Activated T-helper 1 cell treated with anti-CD3 and anti-CD28 coated beads, Interleukin-12 subunit alpha, Interleukin-12 subunit beta, Interleukin-2, Interleukin-4 antibody, amounts not matched to agents 30 ng/mL and 10 ng/mL and 1 ng/mL, durations not matched to agents 14 hours and 24 hours and 36 hours (primary cell): ENCODE data around the gene MX2. TPM values are rescaled to one million over a fixed set of nuclear protein-coding genes. Genes with fewer than 3 reads are reported as not detected.
"Not testable (repeated sequence)": the region's sequence is repeated elsewhere in the genome, so short reads cannot be mapped to it uniquely, and the experiment has no call there.

Experiments used
- DNase-seq: peaks from one replicate; pipeline ENCODE4 v3.0.0; 2021; ENCODE audit warnings: low spot score
- H3K27ac Mint-ChIP-seq: one replicate; pipeline ENCODE4 v1.8.0; 2021; ENCODE audit warnings: mild to moderate bottlenecking, mixed read lengths
- H3K27me3 Mint-ChIP-seq: one replicate; pipeline ENCODE4 v1.8.0; 2022; ENCODE audit warnings: mild to moderate bottlenecking, moderate library complexity, mixed read lengths; ENCODE audit not compliant: insufficient read depth
- H3K36me3 Mint-ChIP-seq: one replicate; pipeline ENCODE4 v1.8.0; 2021; ENCODE audit warnings: low read depth, mixed read lengths
- H3K4me1 Mint-ChIP-seq: one replicate; pipeline ENCODE4 v1.8.0; 2021; ENCODE audit warnings: low read depth, mixed read lengths
- H3K4me3 Mint-ChIP-seq: one replicate; pipeline ENCODE4 v1.8.0; 2021; ENCODE audit warnings: mild to moderate bottlenecking, moderate library complexity, mixed read lengths
- H3K9me3 Mint-ChIP-seq: one replicate; pipeline ENCODE4 v1.8.0; 2021; ENCODE audit warnings: mixed read lengths
- intact Hi-C: fragments of 100-400 bp; cut with micrococcal nuclease; formaldehyde crosslinking; loops from one replicate; pipeline ENCODE4 v1.15.1; 2024
- total RNA-seq: library from RNA; stranded (reverse); gene quantifications from 2 replicates; pipeline ENCODE4 v1.2.3, GENCODE V29; 2022

The MX2 gene
- total RNA-seq, 1 donor from 2014 or later, result 8.2 TPM

DNA sequence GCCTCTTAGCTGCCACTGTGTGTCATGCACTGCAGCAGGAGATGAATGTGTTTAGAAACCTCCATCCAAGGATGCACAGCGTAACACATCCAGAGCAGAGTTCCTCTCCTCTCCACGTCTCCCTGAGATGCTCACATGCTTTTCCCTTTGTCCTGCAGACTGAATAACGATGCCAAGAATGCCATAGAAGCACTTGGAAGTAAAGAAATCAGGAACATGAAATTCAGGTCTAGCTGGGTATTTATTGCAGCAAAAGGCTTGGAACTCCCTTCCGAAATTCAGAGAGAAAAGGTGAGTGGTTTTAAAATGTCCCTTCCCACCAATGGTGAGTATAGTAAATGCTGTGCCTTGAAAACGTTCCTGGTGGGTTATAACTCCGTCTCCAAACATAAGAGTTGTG lies 13.4 kb upstream of the MX2 start:
- Mint-ChIP-seq H3K27me3 (peaks cover 26% of the 10 kb centered on the region), H3K27ac (no peak overlapping the region)

DNA sequence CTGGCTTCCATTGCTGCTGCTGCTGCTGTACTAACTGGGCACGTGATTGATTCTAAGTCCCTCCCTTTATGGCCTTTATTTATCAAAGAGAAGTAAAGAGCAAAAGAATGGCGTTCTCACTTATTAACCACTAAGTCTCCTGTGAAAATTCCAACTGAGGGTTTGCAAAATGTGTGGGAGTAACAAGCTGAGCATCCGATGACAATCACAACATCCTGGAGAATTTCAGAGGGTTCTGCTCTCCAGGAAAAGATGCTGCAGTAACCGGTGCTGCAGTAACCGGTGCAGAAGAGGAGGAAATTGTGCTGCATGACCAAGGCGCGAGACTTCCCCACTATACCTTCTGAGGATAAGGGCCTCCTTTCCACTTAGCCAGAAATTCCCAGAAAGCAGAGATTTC lies 12.7 kb upstream of the MX2 start:
- no peak for DNase-seq
- no peak overlapping the region for H3K27ac Mint-ChIP-seq
- no peak overlapping the region for H3K4me3 Mint-ChIP-seq
- no peaks in the 10 kb centered on the region for H3K36me3 Mint-ChIP-seq
- no peaks in the 10 kb centered on the region for H3K4me1 Mint-ChIP-seq
- peaks cover 29% of the 10 kb centered on the region for H3K27me3 Mint-ChIP-seq
- H3K9me3 Mint-ChIP-seq, result no peaks in the 10 kb centered on the region
- intact Hi-C loops, result no loop called here

More for the DNA sequence above, 13.4 kb upstream of the MX2 start:
- Mint-ChIP-seq H3K4me3 (no peak overlapping the region), H3K36me3 (no peaks in the 10 kb centered on the region), H3K9me3 (no peaks in the 10 kb centered on the region), H3K4me1 (no peaks in the 10 kb centered on the region)
- DNase-seq, result no peak
- intact Hi-C loops, result no loop called here

DNA sequence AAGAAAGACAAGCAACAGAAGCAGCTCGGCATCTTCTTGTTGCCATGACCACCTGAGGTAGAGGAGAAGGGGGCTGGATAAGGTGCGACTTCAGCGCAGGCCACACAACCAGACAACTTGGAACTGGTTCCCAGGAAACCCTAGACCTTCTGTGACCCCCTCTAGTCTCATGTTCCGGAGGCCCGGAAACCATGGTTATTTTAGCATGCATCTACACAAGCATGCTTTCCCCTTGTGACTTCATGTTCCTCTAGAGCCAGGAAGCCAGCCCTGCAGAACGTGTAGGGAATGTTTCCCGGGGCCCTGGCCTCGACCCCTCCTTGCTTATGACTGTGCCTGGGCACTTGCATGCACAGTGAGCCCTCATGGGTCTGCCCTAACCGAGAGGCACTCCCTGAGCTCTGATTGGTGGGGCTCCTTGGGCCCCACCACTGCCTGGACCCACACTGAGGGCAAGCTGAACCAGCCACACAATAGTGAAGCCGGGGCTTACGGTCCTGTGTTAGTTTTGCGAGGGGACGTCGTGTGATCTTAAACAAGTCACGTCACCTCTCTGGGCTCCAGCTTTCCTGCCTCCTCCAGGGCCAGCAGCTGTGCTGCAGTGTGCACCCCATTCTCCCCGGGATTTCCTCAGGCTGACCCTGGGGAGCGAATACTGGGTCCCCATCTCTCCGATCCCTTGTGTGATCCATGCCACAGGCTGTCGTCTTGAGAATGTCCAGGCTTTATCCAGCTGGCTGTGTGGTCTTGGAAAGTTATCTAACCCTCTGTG lies 12.0 kb upstream of the MX2 start:
- no peak overlapping the region for H3K27ac Mint-ChIP-seq
- no peaks in the 10 kb centered on the region for H3K9me3 Mint-ChIP-seq
- H3K4me3 Mint-ChIP-seq, result no peak overlapping the region
- DNase-seq, result no peak
- intact Hi-C loops, result no loop called here
- H3K27me3 Mint-ChIP-seq, result peaks cover 34% of the 10 kb centered on the region
- peaks cover 6% of the 10 kb centered on the region for H3K4me1 Mint-ChIP-seq
- H3K36me3 Mint-ChIP-seq, result peaks cover 2% of the 10 kb centered on the region

DNA sequence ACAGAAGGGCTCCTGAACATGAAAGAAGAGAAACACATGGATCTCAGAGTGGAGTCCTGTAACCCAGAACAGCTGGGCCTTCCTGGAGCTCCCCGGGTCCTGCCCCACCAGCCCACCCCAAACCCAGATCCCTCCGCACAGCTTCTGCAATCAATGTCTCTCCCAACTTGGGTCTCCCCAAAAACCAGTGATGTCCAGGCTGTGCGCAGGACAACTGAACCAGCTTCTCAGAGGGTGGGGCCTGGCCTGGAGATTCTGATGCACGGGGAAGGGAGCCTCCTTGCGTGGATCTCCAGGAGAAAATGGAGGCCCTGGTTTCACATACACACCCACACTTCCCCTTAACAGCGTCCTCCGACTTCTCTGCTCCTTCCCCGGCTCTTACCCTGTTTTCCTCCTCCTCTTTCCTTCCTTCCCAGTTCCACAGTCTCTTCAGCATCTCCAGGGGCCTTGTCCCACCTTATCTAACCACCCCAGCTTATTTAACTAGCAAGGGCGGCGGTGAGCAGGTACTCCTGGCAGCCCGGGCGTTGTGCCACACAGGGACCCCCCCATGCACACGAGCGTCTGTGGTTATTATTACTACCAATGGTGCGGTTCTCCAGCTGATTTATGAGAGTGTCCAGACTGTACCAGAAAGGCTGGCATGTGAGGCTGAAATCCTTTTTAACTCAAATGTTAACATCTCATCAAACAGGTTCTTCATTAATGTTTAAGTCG lies 11.2 kb upstream of the MX2 start:
- Mint-ChIP-seq H3K4me1 (peaks cover 8% of the 10 kb centered on the region), H3K27ac (no peak overlapping the region), H3K27me3 (peaks cover 39% of the 10 kb centered on the region), H3K4me3 (no peak overlapping the region), H3K36me3 (peaks cover 2% of the 10 kb centered on the region), H3K9me3 (no peaks in the 10 kb centered on the region)
- intact Hi-C loops, result no loop called here
- DNase-seq, result no peak

DNA sequence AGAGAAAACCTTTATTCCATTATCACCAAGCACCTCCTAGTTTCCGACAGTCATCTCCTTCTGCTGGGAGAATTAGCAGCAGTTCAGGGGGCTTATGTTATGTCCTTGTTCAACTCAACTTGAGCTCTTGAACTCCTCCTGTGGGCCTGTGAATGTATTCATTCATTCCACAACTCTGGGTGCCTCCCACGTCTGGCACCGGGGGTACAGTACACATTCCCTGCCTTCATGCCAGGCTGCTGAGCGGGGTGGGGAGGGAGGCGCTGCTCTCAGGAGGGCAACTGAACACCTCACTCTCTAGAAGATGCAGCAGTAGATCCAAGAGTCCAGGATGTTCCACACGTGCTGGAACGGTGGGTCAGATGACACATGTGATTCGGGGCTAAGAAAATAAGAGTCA lies 4.3 kb upstream of the MX2 start:
- peaks cover 25% of the 10 kb centered on the region for H3K4me1 Mint-ChIP-seq
- peaks cover 19% of the 10 kb centered on the region for H3K27me3 Mint-ChIP-seq
- H3K4me3 Mint-ChIP-seq, result no peak overlapping the region

DNA sequence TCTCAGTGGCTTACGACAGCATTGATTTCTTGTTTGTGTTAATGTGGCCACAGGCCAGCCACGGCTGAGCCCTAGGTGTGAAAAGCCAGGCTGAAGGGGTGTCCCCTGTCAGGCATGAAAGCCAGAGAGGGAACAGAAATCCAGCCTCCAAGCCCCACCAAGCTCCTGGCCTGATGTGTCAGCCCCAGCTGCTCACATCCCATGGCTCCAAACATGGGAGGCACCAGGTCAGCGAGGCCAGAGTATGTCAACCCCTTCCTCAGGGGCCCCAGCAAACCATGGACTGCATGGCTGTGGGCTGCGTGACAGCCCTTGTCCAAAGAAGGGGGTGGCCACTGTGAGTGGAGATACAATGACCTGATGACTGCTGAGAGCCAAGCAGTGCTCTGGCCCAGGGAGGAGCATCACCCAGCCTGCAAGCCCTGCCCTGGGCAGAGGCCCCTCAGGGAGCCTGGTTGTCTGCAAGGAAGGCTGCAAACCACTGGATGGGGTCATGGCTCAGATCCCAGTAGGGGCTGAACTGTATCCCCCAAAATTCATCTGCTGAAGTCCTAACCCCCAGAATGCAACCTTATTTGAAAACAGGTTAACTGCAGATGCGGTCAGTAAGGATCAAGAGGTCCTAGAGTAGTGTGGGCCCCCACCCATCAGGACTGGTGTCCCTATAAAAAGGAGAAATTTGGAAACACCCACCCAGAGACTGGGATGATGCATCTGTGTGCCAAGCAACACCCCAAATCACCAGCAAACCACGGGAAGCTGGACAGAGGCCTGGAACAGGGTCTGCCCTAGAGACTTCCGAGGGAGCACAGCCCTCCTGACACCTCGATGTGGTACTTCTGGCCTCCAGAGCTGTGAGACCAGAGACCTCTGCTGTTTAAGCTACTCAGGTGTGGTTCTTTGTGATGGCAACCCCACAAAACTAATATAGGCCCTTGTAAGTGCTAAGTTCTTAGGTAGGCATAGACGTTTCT lies 3.3 kb upstream of the MX2 start:
- H3K27ac Mint-ChIP-seq, result no peak overlapping the region
- no peak overlapping the region for H3K4me3 Mint-ChIP-seq
- H3K36me3 Mint-ChIP-seq, result peaks cover 4% of the 10 kb centered on the region
- no peak for DNase-seq
- peaks cover 33% of the 10 kb centered on the region for H3K4me1 Mint-ChIP-seq
- intact Hi-C loops, result no loop called here
- H3K27me3 Mint-ChIP-seq, result peaks cover 16% of the 10 kb centered on the region
- H3K9me3 Mint-ChIP-seq, result no peaks in the 10 kb centered on the region

More for the DNA sequence above, 4.3 kb upstream of the MX2 start:
- no peaks in the 10 kb centered on the region for H3K9me3 Mint-ChIP-seq
- H3K27ac Mint-ChIP-seq, result no peak overlapping the region
- DNase-seq, result no peak
- intact Hi-C loops, result no loop called here
- peaks cover 4% of the 10 kb centered on the region for H3K36me3 Mint-ChIP-seq

DNA sequence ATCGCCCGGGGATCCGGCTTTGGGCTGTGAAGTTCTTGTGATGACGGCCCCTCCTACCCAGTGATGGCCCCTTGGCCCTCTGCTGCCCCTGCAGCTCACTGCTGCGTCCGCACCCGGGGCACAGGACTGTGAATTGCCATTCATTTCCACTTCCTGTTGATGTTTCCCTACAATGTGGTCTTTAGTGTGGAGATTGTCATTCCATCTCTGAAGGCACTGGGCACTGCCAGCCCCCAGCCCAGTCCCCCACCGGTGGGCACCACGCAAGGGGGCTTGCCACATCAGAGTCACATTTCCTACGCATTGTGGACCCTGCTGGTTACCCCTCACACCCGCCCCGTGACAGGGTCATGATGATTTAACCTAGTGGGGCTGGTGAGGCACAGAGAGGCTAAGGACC lies 2.5 kb upstream of the MX2 start:
- H3K36me3 Mint-ChIP-seq, result peaks cover 6% of the 10 kb centered on the region
- peaks cover 11% of the 10 kb centered on the region for H3K27me3 Mint-ChIP-seq
- intact Hi-C loops, result no loop called here
- no peak for DNase-seq
- H3K4me1 Mint-ChIP-seq, result peaks cover 40% of the 10 kb centered on the region
- H3K27ac Mint-ChIP-seq, result no peak overlapping the region
- H3K4me3 Mint-ChIP-seq, result no peak overlapping the region
- no peaks in the 10 kb centered on the region for H3K9me3 Mint-ChIP-seq

DNA sequence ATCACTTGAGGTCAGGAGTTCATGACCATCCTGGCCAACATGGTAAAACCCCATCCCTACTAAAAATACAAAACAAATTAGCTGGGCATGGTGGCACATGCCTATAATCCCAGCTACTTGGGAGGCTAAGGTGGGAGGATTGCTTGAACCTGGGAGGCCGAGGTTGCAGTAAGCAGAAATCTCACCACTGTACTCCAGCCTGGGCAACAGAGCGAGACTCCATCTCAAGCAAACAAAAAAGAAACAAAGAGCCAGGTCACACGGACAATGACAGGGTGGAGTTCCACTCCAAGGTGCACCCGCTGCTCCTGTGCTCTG lies 2.1 kb upstream of the MX2 start:
- H3K27me3 Mint-ChIP-seq, H3K4me3 Mint-ChIP-seq, DNase-seq, H3K36me3 Mint-ChIP-seq, H3K27ac Mint-ChIP-seq, H3K9me3 Mint-ChIP-seq: not testable (repeated sequence)
- intact Hi-C loops, result loop anchor here (5.0 to 10.0 kb wide), 3 partner anchors 77 to 645 kb away; partner anchors contain the start of gene RIPK4
- H3K4me1 Mint-ChIP-seq, result peaks cover 39% of the 10 kb centered on the region

DNA sequence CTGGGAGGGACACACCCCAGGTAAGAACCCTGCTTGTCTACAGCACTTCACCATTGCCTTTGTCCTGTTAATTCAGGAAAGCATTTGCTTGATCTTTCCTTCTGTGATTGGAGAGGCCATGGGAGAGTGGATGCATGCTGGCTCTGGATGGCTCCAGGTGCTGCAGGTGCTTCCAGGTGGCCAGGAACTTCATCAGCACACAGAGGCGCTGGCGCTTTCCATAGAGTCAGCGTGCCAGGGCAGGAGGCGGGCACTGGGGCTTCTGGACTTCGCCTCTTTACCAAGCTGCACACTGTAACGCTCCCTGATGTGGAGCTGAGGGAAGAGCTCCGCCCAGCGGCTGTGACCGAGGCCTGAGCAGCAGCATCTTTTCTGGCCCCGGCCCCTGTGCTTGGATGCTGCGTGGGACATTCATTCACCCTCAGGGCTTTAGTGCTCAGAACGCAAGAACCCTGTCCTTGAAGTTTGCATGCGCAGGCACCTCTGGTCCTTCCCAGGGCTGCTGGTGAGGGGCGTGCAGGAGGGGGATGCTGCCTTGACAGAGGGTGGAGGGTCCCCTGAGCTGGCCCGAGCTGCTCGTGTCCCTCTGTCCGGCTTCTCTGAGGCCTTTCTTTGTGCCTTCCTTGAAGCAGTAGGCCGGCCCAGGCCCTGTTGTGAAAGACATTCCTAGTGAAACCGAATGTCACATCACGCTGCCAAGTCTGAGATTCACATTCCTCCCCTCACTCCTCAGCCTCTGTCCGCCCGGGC lies 1.6 kb upstream of the MX2 start:
- Mint-ChIP-seq H3K9me3 (no peaks in the 10 kb centered on the region), H3K4me3 (no peak overlapping the region), H3K4me1 (peaks cover 42% of the 10 kb centered on the region), H3K27ac (no peak overlapping the region), H3K36me3 (peaks cover 11% of the 10 kb centered on the region), H3K27me3 (peaks cover 4% of the 10 kb centered on the region)
- no peak for DNase-seq
- intact Hi-C loops, result loop anchor here (5.0 to 10.0 kb wide), 3 partner anchors 78 to 645 kb away; partner anchors contain the start of gene RIPK4

DNA sequence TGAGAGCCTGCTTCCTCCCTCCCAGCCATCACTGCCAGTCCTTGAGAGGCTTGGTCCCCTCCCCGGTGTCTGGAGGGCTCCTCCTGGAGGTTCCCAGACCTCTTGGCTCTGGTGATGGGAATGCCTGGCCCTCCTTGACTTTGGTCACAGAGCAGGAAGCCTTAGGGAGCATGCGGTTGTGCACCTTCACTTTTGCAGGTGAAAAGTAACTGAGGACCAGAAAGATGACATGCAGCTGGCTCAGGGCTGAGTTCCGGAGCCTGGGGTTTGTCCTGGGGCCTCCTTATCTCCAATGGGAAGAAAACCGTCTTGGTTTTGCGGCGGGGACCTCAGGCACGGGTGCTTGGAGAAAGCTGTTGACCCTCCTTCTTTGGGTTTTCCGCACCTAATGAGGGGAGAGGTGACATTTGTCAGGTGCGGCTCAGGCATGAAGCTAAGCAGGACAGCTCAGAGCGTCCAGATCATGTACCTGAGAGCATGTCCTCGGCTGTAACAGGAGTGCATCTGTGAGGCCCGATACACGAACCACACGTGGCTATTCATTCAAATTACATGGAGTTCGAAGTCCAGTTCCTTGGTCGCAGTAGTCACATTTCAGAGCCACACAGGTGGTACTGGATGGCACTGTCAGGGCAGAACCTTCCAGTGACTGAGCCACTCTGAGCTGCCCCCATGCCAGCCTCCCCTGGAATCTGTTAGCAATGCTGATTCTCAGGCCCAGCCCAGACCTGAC lies 608 bp upstream of the MX2 start:
- no peak for DNase-seq
- Mint-ChIP-seq H3K4me1 (peaks cover 49% of the 10 kb centered on the region), H3K27me3 (no peaks in the 10 kb centered on the region), H3K9me3 (no peaks in the 10 kb centered on the region), H3K27ac (peak overlapping the region; percentile 98), H3K36me3 (peaks cover 19% of the 10 kb centered on the region), H3K4me3 (peak overlapping the region; percentile 89)
- intact Hi-C loops, result loop anchor here (5.0 to 10.0 kb wide), 3 partner anchors 79 to 644 kb away; partner anchors contain the start of gene RIPK4

DNA sequence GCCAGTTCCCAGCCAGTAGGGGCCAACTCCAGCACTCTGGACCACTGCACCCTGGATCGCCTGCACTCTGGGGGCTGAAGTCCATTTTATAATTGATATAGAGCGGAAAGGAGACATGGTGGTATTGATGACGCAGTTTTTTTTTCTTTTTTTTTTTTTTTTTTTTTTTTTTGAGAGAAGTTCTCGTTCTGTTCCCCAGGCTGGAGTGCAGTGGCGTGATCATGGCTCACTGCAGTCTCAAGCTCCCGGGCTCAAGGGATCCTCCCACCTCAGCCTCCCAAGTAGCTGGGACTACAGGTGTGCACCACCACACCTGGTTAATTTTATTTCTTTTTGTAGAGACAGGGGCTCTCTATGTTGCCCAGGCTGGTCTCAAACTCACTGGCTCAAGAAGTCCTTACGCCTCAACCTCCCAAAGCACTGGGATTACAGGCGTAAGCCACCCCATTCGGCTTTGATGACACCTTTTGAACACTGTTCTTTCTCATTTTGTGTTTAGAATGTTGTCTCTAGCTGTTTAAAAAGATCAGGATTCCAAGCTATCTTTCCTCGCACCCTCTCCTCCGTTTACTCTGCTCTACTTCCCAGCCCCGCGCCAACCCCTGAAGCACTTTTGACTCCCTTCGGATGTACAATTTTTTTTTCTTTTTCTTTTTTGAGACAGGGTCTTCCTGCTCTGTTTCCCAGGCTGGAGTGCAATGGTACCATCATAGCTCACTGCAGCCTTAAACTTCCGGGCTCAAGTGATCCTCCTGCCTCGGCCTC lies 960 bp downstream of the MX2 start:
- Mint-ChIP-seq H3K9me3 (no peaks in the 10 kb centered on the region), H3K4me3 (peak overlapping the region; percentile 89), H3K27me3 (no peaks in the 10 kb centered on the region), H3K4me1 (peaks cover 56% of the 10 kb centered on the region), H3K36me3 (peaks cover 22% of the 10 kb centered on the region), H3K27ac (peak overlapping the region; percentile 98)
- intact Hi-C loops, result loop anchor here (1.0 to 10.0 kb wide), 5 partner anchors 8 to 642 kb away; partner anchors contain the start of genes MX1 and RIPK4
- no peak for DNase-seq
